VCaP (cell line): Measurements from ENCODE around the gene TAF1L.

Experiments
- H3K27ac ChIP-seq: fragments of 450-650 bp; 2 replicates; pipeline ENCODE4 v1.5.1; 2017
- CTCF ChIP-seq: fragments of 450-650 bp; conservative IDR thresholded peaks from 2 replicates; pipeline ENCODE4 v1.5.1; 2017; ENCODE audit warnings: mild to moderate bottlenecking, moderate library complexity

TAF1L gene

GRCh38 chr9:32587901-32588300 lies 47.6 kb downstream of the TAF1L start:
- no peak for TF ChIP-seq CTCF
- no peak overlapping the region for H3K27ac ChIP-seq

- TF ChIP-seq CTCF: no peak
- no peak overlapping the region for H3K27ac ChIP-seq
These were observed 50.7 kb downstream of the TAF1L start for GRCh38 chr9:32584784-32585183.

GRCh38 chr9:32581512-32582143 lies 53.8 kb downstream of the TAF1L start:
- H3K27ac ChIP-seq: no peak overlapping the region
- TF ChIP-seq CTCF: peak; percentile 86

GRCh38 chr9:32580631-32581300 lies 54.7 kb downstream of the TAF1L start:
- TF ChIP-seq CTCF: no peak
- H3K27ac ChIP-seq: no peak overlapping the region

GRCh38 chr9:32579706-32580331 lies 55.6 kb downstream of the TAF1L start:
- TF ChIP-seq CTCF: peak; percentile 98
- H3K27ac ChIP-seq: no peak overlapping the region
